ENCODE results near the gene ME1. TPM values are rescaled to one million over a fixed set of nuclear protein-coding genes. Genes with fewer than 3 reads are reported as not detected.
"Not testable (repeated sequence)": the region's sequence is repeated elsewhere in the genome, so short reads cannot be mapped to it uniquely, and the experiment has no call there.

Gene ME1
- total RNA-seq, 2 experiments from 2014 or later = 0.25 to 0.49 TPM

DNA sequence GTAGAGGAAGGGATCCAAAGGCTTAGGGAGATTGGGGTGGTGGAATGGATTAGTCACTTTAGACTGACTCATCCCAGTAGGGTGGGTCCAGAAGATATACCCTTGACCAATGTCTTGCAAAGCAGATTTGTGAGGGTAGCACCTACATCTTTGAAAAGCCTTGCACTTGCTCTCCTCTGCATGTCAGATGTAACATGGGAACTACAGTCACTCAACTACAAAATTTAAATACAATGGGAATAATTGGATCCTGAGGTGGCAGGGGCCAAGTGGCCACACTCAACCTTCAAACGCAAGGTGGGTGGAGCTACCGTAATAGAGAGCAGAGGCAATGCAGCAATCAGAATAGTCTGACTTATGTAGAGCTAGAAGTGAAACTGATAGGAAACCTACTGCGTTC, 71.2 kb downstream of the ME1 start:
- no peaks in the 10 kb centered on the region for H3K4me1 Mint-ChIP-seq (ENCODE audit: low read depth)
- no peaks in the 10 kb centered on the region for H3K36me3 Mint-ChIP-seq (ENCODE audit: low read depth)
- POLR2A ChIA-PET = no interaction called here
- ATAC-seq = no peak
- intact Hi-C loops (cut with micrococcal nuclease) = no loop called here
- H3K4me3 Mint-ChIP-seq = no peak overlapping the region
- H3K27me3 Mint-ChIP-seq = peaks cover 2% of the 10 kb centered on the region
- TF ChIP-seq, protein P1, sequence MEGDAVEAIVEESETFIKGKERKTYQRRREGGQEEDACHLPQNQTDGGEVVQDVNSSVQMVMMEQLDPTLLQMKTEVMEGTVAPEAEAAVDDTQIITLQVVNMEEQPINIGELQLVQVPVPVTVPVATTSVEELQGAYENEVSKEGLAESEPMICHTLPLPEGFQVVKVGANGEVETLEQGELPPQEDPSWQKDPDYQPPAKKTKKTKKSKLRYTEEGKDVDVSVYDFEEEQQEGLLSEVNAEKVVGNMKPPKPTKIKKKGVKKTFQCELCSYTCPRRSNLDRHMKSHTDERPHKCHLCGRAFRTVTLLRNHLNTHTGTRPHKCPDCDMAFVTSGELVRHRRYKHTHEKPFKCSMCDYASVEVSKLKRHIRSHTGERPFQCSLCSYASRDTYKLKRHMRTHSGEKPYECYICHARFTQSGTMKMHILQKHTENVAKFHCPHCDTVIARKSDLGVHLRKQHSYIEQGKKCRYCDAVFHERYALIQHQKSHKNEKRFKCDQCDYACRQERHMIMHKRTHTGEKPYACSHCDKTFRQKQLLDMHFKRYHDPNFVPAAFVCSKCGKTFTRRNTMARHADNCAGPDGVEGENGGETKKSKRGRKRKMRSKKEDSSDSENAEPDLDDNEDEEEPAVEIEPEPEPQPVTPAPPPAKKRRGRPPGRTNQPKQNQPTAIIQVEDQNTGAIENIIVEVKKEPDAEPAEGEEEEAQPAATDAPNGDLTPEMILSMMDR (IDR thresholded peaks at IDR 0.05) = no peak
- no peak for DNase-seq
- CTCF ChIA-PET = interaction anchor here (1.1 kb wide), 1 partner anchor 12 kb away, joined by 3 read pairs; no protein-coding TSS in a partner anchor
- H3K27ac Mint-ChIP-seq = no peak overlapping the region
- peaks cover 8% of the 10 kb centered on the region for H3K9me3 Mint-ChIP-seq

DNA sequence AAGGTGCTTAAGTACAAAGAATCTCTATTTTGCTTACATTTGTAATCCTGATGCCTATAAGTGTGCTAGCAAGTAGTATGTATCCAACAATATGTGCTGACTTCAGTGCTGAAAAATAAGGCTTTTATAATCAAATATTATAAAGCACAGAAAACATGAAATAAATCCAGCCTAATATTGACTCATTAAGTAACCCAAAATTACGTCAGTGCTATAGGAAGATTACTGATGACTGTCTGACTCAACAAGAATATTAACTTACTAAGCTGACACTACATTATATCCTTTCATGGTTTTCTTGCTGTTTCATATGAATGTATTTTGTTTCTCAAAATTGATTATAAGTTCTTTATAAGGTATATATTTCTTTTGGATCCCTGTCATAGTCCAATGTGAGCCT, 76.1 kb downstream of the ME1 start:
- peaks cover 2% of the 10 kb centered on the region for H3K27me3 Mint-ChIP-seq
- no peaks in the 10 kb centered on the region for H3K4me1 Mint-ChIP-seq (ENCODE audit: low read depth)
- H3K36me3 Mint-ChIP-seq (ENCODE audit: low read depth) = no peaks in the 10 kb centered on the region
- no peak for ATAC-seq
- POLR2A ChIA-PET = no interaction called here
- CTCF ChIA-PET = no interaction called here
- no peak overlapping the region for H3K27ac Mint-ChIP-seq
- H3K9me3 Mint-ChIP-seq = peaks cover 7% of the 10 kb centered on the region
- DNase-seq = no peak
- H3K4me3 Mint-ChIP-seq = no peak overlapping the region
- intact Hi-C loops (cut with micrococcal nuclease) = no loop called here
- TF ChIP-seq, protein P1 (IDR thresholded peaks at IDR 0.05) = no peak

DNA sequence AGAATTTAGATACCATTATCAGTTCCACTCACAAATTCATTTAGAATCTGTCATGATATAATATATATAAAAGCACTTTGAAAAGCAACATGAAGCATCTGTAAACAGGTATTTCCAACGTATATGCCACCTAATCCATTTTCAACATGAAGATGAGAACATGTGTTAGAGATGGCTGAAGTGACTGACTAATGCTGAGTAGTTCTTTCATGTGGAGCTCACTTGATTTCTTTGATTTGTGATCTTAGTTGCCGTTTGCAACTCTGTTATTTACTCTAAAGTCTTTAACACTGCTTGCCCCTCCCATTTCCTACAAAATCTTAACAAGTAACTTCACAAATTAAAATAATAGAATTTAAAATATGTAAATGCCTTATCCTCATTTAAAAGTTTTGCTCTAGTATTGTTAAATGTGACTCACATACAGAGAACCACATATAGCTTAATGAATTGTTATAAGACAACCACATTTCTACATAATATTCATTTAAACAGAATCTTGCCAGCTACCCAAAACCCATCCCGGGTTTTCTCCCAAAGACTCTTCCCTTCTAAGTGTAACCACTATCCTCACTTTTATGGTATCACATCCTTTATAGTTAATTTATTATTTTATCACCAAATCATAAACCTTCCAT, 78.3 kb downstream of the ME1 start:
- ATAC-seq = no peak
- no peak overlapping the region for H3K4me3 Mint-ChIP-seq

DNA sequence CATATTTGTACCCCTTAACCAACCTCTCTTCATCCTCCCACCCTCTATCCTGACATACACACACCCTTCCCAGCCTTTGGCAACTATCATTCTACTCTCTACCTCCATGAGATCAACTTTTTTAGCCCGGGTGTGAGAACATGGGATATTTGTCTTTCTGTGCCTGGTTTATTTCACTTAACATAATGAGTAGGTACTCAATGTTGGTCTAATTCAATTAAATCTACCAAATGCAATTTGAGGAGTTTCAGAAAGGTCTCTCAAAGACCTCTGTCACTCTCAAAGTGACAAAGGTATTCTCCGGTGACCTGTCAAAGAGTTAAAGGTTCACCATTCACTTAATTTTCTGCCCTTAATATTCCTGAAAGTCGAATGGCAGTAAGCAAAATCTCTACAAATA, 87.7 kb downstream of the ME1 start:
- Mint-ChIP-seq H3K27me3 (no peaks in the 10 kb centered on the region), H3K9me3 (peaks cover 2% of the 10 kb centered on the region), H3K36me3 (ENCODE audit: low read depth) (no peaks in the 10 kb centered on the region), H3K4me3 (no peak overlapping the region), H3K4me1 (ENCODE audit: low read depth) (no peaks in the 10 kb centered on the region), H3K27ac (no peak overlapping the region)
- TF ChIP-seq, protein P1 (IDR thresholded peaks at IDR 0.05) = no peak
- ChIA-PET POLR2A (no interaction called here), CTCF (no interaction called here)
- intact Hi-C loops (cut with micrococcal nuclease) = no loop called here
- no peak for ATAC-seq
- no peak for DNase-seq

More for the DNA sequence above, 78.3 kb downstream of the ME1 start:
- ChIA-PET CTCF (interaction anchor here (1.2 kb wide), 1 partner anchor 162 kb away, joined by 3 read pairs; no protein-coding TSS in a partner anchor), POLR2A (no interaction called here)
- DNase-seq = no peak
- intact Hi-C loops (cut with micrococcal nuclease) = no loop called here
- no peaks in the 10 kb centered on the region for H3K36me3 Mint-ChIP-seq (ENCODE audit: low read depth)
- no peak overlapping the region for H3K27ac Mint-ChIP-seq
- H3K27me3 Mint-ChIP-seq = peaks cover 2% of the 10 kb centered on the region
- H3K9me3 Mint-ChIP-seq = no peaks in the 10 kb centered on the region
- H3K4me1 Mint-ChIP-seq (ENCODE audit: low read depth) = no peaks in the 10 kb centered on the region
- TF ChIP-seq, protein P1 (IDR thresholded peaks at IDR 0.05) = no peak

DNA sequence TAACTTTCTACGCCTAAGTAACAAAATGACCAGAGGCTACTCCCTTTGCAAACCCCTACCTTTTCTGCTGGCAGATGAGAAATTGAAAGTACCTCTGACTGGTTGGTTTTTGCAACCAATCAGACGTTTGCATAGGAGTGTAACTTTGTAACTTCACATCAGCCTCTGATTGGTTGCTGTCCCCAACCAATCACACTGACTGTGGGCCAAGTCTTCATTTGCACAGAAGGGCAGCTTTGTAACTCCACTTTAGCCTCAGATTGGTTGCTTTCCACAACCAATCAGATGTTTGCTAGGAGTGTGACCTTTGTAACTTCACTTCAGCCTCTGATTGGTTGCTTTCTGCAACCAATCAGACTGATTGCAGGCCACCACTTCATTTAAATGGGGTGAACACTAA, 89.1 kb downstream of the ME1 start:
- no peak overlapping the region for H3K4me3 Mint-ChIP-seq
- intact Hi-C loops (cut with micrococcal nuclease) = no loop called here
- DNase-seq = no peak
- ChIA-PET POLR2A (no interaction called here), CTCF (no interaction called here)
- ATAC-seq = no peak
- H3K27ac Mint-ChIP-seq = no peak overlapping the region
- no peaks in the 10 kb centered on the region for H3K36me3 Mint-ChIP-seq (ENCODE audit: low read depth)
- H3K27me3 Mint-ChIP-seq = no peaks in the 10 kb centered on the region
- peaks cover 2% of the 10 kb centered on the region for H3K9me3 Mint-ChIP-seq
- TF ChIP-seq, protein P1 (IDR thresholded peaks at IDR 0.05) = no peak
- no peaks in the 10 kb centered on the region for H3K4me1 Mint-ChIP-seq (ENCODE audit: low read depth)

DNA sequence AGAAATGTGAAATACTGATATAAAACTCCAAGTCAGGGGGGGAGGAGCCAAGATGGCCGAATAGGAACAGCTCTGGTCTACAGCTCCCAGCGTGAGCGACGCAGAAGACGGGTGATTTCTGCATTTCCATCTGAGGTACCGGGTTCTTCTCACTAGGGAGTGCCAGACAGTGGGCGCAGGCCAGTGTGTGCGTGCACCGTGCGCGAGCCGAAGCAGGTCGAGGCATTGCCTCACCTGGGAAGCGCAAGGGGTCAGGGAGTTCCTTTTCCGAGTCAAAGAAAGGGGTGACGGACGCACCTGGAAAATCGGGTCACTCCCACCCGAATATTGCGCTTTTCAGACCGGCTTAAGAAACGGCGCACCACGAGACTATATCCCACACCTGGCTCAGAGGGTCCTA, 96.9 kb downstream of the ME1 start:
- H3K9me3 Mint-ChIP-seq; H3K36me3 Mint-ChIP-seq (ENCODE audit: low read depth); H3K27me3 Mint-ChIP-seq; CTCF ChIA-PET; H3K4me1 Mint-ChIP-seq (ENCODE audit: low read depth); DNase-seq; H3K4me3 Mint-ChIP-seq; H3K27ac Mint-ChIP-seq; intact Hi-C loops (cut with micrococcal nuclease); POLR2A ChIA-PET; ATAC-seq: not testable (repeated sequence)
